NCI-H510A (cell line): ENCODE measurements around the gene TMEM72.
"Not testable (repeated sequence)": the region's sequence is repeated elsewhere in the genome, so short reads cannot be mapped to it uniquely, and the experiment has no call there.

Experiments used
- DNase-seq: peaks from one replicate; lab custom pipeline; 2025; lab: John Stamatoyannopoulos, UW

The TMEM72 gene

DNA sequence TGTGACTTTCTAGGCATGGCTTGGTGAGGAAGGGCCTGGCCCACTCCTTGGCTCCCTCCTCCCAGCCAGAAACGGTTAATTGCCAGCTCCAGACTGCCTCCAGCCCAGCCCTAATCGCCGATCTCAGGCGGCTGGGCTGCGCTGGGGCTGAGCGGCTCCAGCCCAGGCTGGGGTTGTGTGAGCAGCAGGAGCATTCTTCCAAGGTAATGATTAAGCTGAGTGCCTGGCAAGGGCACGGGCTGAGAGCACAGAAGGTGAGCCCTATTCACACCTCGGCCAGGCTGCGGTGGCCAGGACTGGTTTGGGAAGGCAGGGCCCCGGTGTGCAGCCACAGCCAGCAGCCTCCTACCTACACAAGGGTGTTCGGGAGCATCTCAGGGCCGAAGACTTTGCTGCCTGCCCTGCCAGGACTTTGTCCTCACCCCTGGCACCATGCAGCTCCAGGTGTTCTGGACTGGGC is at the start of gene TMEM72:
Gene TMEM72 (plus strand): TSS at position 257 of the 460 bp plus-strand sequence. CDS start 176 bp downstream, at position 433.
- DNase-seq: no peak

DNA sequence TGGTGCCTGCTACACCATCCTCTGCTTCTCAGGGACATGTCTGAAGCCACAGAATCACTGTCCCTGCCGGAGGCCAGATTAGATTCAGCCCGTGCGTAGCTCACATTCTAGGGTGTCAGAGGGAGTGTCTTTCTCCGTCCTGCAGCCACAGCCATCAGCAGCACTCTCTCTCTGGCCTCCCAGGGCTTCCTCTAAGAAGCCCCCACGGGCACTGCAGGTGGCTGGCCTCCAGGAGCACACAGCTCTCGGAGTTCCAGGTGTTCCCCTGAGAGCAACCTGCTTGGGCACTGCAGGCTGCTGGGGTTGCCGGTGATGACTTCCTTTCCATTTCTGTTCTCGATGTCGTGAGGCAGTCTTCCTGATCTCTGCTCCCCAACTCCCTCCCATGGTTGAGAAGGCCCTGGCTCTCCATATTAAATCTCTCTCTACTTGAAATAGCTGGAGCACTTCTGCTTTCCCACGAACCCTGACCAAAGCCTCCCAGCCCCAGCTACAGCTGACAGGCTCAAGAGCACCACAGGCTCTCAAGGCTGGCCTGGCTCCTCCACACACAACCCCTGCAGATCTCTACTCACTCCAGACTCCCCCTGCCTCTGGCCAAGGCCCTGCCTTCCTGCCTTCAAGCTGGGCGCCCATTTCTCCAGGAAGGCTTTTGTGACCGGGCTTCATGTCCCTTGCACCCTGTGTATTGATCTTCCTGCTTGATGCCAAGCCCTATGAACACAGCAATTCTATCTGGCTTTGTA is 49.0 kb upstream of the TMEM72 start:
- no peak for DNase-seq

DNA sequence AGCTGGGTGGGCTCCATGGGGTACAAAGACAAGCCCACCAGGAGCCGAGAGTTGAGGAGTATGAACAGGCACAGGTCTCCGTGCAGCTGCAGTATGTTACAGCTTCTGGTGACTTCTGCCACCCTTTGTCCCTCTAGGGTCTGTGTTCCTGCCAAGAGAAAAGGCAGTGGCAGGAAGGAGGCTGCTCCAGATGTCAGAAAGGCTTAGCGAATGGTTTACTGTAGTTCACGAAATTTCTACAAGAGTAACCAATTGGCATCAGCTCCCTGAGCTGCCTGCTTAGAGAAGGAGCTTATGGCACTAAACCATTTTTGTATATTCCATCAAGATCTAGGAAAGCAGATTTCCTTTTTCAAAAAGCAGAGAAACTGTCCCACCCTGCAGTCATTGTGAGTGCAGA is 48.2 kb upstream of the TMEM72 start:
- no peak for DNase-seq

DNA sequence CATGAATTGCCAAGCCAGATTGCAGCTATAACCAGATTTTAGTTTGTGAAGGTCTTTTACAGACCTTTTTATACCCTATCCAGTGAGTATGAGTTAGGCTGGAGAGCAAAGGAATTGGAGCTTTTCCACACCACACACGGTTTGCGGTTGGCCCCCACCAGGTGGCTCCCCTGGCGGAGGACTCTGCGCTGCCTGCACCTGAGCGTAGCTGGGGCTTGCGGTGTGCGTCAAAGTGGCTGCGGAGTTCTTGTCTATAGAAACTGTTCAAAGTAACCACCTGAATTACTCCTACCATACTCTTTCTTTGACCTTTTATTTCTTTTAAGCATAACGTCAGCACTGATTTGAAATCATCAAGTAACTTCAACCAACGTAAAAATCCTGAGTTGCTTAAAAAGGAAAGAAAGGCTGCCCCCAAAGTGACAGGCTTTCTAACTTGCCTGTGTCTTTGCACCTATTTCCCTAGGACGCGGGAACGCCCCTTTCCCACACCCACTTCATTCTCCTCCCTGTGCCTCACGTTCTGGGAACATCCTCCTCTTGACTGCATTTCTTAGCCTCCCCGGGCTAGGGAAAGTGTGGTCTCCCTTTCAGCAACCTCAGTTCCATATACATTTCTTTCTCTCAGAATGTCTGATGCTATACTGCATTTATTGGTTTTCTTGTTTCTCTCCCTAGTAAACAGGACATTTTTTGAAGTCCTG is 47.6 kb upstream of the TMEM72 start:
- DNase-seq: no peak

DNA sequence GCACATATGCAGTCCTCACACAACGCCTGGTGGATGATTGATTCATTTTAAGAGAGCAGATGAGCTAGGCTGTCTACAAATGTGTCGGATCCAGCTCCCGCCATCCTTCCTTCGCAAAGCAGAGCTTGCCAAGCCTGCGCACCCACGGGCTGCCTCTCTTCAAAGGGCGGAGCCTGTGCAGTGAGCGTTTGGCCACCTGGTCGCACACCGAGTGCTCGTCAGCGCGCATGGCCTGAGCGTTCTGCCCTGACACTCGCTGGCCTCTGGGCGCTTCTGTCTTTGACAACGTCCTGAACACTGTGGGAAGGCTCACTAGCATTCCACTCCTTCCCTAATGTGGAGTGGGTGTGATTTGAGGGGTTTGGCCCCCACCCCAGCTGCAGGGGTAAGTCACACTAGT is 47.1 kb upstream of the TMEM72 start:
- DNase-seq: no peak

DNA sequence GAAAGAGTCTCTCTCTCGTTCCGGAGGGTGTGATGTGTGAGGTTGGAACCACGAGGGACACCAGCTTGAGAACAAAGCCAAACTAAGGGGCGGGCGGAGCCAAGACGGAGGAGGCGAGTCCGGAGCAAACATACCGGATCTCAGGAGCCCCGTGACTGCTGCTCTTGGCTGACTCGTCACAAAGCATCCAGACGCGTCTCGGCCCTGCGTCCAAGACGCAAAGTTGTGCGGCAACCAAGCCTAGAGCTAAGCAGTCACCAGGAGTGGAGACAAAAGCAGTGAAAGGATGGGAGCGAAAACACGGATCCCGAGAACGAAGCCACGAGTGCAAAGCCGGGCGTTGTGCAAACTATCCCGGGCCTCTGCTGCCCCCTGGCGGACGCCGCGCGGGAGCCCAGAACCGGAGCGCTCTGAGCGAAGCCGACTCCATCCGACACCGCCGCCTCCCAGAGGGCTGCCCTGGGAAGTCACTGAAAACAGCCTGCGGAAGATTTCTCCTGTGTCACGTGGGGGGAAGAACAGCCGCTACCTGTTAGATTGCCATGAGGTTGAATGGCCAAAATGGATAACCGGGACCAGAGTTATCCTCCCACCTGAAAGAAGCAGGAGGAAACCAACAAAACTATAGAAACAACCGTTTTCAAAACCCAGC is 46.4 kb upstream of the TMEM72 start:
- peak; percentile 48 for DNase-seq

DNA sequence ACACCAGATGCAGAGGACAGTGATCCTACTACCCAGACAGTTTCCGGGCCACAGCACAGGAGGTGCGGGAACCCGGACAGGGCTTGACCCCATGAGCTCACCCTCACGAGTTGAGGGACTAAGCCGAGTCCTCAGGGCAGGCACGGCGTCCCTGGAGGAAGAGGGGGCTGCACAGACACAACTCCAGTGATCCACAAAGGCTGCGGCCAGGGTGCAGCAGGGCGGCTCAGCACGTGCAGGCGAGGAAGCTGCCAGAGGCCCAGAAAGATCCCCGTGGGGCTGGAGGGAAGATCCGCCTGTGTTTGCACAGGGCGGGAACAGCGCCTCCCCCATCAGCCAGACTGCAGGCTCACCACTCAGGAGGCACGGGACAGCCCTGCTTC is 45.9 kb upstream of the TMEM72 start:
- DNase-seq: no peak

DNA sequence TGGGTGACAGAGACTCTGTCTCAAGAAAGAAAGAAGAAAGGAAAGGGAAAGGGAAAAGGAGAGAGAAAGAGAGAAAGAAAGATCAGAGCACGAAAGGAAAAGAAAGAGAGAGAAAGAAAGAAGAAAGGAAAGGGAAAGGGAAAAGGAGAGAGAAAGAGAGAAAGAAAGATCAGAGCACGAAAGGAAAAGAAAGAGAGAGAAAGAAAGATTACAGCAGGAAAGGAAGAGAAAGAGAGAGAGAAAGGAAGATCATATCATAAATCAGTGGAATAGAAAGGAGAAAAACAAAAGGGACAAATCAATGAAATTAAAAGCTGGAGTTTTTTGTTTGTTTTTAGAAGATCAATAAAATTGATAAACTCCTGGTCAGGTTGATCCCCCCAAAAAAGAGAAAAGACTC is 44.8 kb upstream of the TMEM72 start:
- DNase-seq: not testable (repeated sequence)

DNA sequence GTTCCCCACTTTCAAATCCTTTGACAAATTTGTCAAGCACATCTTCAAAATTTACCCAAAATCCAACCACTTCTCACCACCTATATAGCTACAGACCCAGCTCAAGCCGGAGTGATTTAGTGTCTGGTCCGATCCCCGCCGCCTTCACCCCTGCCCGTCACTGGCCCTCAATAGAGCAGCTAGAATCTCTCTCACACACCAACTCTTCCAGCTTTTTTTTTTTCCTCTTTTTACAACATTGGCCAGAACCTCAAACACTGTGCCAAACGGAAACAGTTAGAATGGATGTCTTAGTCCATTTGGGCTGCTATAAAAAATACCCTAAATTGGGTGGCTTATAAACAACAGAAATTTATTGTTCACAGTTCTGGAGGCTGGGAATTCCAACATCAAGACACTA is 41.1 kb upstream of the TMEM72 start:
- DNase-seq: no peak

DNA sequence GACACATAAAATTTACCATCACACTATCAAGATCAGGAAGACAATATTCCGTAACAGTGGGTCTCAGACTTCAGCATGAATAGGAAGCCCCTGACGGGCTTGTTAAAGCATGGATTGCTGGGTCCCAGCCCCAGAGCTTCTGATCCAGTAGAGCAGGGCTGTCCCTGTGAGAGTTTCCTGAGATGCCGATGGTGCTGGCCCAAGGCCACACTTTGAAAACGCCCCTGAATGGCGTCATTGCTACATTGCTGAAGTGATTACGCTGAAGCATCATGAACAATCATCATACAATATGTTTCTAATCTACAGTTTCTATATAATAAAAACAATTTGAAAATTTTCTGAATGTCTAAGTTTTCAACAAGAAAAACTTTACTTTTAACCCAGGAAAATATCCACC is 38.0 kb upstream of the TMEM72 start:
- DNase-seq: no peak

DNA sequence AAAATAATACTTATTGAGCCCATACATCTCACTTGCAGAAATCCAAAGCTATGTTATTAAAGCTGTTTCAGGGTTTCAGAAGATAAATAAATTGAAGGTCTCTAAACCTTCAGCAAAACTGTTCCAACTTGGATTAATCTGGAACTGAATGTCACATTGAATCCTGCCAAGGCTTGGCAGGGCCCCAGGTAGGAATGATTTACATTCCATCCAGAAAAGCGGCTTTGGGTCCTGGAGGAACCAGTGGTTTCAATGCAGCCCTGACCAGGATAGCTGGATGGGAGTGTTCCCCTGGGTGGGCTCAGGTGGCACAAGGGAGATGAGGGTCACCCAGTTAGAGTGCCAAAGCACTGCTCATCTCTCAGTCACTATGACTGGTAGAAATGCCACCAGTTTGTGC is 37.0 kb upstream of the TMEM72 start:
- no peak for DNase-seq

DNA sequence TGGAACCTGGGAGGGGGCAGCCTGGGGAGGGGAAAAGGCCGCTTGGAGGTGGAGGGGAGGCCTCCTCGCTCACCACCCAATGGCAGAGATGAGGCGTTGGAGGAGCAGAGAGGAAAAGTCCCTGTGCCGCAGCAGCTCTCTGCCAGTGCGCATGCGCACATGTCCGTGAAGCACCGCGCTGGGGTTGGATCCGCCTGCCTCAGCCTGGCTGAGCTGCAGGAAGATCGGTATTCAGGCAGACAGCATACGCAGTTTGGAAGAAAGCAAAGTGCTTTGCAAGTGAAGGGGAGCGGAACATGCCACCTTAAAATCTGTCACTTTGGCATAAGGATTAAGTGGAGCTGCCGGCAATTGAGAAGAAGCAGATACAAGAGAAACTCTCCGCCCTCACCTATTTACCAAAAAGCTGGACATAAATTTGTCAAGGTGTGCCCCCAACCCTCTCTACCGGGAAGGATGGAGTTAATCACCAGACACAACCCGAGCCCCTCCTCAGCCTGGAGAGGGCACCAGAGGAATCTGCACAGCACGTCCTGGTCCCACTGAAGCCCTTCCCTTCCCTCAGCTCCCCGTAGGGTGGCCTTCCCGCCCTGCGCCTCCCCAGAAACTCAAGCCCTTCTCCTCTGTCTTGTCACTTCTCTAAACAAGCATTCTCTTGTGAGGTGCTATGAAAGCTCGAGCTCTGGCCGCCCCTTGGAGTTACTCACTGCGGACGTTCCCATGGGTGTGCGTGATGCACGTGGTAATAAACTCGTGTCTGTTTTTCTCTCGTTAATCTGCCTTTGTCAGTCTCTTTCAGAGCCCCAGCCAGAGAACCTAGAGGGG is 32.2 kb upstream of the TMEM72 start:
- DNase-seq: peak; percentile 52

DNA sequence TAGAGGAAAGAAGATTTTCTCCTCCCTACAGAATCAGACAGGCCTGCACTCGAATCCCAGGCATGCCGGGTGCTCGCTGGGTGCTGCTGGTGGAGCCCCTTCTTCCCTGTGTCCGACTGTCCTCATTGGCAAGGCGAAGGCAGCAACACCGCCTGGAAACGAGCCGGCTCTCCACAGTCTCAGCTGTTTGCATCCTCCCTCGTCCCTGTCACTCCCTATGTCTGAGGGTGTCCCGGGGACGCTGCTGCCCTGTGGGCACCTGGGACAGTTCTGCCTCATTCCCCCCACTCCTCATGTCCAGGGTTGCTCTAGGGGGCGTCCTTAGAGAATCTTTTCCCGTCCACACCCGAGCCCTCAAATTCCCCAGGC is 31.6 kb upstream of the TMEM72 start:
- DNase-seq: no peak

DNA sequence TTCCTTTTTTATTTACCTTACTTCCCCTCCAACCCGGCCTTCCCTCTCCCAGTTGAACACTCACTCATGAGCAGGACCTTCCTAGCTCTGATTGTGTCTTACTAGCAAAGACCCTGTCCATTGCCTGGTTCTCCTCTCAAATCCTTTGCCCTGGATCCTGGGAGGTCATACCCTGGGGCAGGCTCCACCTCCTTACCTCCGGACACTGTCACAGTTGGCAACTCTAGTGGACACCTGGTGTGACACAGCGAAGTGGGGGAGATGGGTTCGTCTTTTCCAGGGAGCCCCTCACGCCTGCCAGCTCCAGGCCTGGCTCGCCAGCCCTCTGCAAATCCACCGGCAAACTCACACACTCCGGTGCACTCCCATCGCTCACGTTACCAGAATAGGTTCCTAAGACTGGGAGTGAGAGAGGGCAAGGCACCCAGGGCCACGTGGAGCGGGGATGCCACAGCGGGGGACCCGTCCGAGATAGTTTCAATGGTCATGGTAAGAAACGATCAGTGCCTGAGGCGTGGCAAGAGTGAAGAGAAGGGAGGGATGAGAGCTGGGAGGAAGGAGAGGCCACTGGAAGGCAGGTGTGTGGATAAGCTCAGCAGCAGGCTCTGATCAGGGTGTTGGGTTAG is 30.9 kb upstream of the TMEM72 start:
- DNase-seq: no peak

DNA sequence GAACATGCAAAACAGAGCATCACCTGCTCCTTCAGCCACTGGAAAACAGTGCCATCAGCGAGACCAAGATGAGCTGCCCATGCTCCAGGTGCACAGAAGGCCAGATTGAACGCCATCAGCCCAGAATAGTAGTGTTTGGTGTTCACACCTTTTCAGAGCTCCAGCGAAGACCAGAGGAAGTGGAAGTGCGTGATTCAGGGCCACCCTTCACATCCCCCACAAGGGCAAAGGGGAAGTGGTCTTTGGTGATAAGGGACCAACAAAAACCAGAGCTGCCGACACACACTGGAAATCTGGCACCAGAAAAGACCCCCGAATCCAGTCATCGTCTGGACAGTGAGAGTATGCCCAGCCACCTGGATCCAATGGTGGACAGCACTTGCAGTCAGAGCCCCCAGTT is 29.5 kb upstream of the TMEM72 start:
- no peak for DNase-seq

DNA sequence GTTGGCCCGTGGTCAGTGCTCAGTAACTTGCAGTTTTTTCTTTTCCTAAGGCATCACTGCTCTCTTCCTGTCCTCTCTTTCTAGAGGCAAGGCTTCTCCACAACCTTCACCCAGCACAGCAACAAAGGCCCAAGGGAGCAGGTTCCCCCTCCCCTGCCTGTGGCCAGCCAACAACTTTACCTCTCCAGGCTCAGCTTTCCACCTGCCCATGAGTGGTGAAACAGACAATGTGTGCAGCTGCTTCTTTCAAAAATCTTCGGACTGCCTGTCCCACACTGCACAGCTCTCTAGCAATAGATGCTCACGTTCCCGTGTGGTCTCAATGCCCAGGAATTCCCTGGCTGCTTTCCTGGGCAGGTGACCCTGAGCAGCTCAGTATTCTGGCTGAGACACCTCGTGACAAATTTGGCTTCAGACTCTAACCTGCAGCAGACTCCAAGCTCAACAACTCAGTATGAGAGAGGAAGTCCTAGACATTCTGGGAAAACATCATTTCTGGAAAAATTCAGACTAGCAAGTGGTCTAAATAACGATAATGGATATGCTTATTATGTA is 28.9 kb upstream of the TMEM72 start:
- DNase-seq: no peak

DNA sequence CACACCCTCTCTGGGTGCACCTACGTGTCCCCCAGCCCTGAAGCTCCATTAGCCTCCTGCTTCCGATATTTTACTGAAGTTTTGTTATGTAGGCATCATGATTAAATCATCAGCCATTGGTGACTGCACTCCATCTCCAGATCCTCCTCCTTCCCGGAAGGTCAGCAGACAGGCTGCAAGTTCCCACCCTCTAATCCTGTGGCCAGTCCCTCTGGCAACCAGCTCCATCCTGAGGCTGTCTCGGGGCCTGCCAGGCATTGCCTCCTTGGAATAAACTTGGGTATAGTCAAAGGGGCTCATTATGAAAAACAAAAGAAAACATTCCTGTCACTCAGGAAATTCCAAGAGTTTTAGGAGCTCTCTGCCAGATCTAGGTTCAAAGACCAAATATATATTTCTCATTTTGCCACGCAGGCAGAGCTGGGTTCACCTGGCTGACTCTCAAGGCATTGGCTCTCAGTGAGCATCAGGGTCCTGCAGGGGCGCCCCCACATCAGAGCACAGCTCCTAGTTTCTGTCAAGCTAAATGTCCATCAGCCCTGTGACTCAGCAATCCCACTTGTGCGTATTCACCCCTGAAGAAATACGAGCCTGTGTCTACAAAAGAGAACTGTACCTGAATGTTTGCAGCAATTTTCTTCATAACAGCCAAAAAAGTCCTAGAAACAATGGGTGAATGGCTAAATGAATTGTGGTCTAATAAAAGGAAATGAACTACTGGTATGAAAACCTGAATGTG is 27.4 kb upstream of the TMEM72 start:
- no peak for DNase-seq

DNA sequence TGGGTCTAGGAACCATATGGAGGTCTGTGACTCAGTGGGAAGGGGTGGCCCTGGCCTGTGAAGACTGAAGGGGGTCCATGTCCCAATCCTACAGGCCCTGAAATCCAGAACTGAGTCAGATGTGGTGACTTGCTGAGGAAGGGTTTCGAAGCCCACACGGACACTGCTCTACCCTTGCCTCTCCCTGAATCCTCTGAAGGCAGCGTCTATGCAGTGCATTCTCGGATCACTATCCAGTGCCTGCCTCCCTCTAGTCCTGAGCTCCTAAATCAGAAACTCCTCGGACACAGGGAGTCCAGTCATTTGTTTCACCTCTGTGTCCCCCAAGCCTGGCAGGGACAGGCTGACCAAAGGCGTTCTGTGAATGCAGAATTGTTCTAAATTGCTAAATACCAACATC is 25.4 kb upstream of the TMEM72 start:
- DNase-seq: no peak

DNA sequence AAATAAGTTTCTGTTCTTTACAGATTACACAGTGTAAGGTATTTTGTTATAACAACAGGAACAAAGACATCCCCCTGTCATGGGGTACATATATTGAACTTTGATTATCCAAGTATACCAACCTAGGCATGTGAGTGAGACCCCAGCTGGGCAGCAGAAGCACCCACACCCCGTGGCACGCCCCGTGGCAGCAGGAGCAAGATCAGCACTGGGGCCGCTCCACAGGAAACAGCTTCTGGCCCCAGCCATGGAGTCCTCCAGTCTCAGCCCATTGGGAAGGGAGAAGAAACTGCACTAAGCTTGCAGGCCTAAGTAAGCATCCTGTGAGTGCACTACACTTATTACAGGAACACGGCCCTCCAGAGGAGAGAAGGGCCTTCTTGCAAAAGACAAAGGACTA is 24.2 kb upstream of the TMEM72 start:
- DNase-seq: no peak

DNA sequence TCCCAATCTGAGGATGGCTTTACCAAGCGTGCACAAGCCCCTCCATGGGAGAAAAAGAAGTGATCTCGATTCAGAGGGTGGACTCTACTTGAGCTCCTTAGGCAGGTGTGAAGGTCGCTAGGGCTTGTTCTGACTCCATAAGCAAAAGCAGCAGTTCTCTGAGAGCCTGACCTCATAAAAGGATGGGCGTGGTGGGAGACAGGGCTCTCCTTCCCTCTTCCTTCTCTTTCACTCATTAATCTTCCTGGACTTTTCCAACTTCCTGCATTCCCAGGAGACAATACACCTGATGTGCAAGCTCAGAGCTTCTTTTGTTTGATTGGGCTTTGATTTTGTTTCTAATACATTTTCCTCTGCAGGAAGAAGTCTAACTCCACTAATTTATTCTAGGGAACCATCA is 22.3 kb upstream of the TMEM72 start:
- DNase-seq: no peak

DNA sequence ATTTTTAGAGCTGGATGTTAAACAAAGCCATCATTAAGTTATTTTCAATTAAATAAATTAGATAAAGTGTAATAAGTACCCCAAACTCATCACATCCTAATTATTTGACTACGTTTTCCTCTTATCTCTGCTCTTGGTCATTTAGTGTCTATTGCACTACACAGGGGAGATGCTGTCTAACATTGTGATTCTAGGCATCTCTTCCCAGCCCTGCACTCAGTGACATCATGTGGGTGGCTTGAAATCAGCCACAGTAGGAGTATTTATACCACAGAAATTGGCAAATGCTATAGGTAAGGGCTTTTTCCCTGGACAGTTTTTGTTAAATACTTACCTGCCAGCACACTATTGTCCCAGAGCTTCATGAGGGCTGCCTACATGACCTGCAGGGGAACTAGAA is 21.3 kb upstream of the TMEM72 start:
- DNase-seq: no peak
